RPMI7951 (cell line): Measurements from ENCODE around the gene PEX5. TPM values are rescaled to one million over a fixed set of nuclear protein-coding genes. Genes with fewer than 3 reads are reported as not detected.

Experiments
- DNase-seq: peaks from one replicate; pipeline ENCODE4 v3.0.0-alpha.2; 2012; ENCODE audit warnings: low read depth
- total RNA-seq: library from RNA; depleted of rRNA; stranded (reverse); fragments of >200 nt; shearing (Covaris generic); gene quantifications from 2 replicates; pipeline ENCODE4 v1.2.3, GENCODE V29; 2014; rRNA removed

Gene PEX5
- total RNA-seq = 16.1 and 17.7 TPM in 2 replicates

- peak; percentile 90 for DNase-seq
Measured at GRCh38 chr12:7189398-7190267, at the start of gene PEX5. Gene PEX5, plus strand, starts transcription at chr12:7189686. Its CDS starts 692 bp downstream, at chr12:7190378.

DNA sequence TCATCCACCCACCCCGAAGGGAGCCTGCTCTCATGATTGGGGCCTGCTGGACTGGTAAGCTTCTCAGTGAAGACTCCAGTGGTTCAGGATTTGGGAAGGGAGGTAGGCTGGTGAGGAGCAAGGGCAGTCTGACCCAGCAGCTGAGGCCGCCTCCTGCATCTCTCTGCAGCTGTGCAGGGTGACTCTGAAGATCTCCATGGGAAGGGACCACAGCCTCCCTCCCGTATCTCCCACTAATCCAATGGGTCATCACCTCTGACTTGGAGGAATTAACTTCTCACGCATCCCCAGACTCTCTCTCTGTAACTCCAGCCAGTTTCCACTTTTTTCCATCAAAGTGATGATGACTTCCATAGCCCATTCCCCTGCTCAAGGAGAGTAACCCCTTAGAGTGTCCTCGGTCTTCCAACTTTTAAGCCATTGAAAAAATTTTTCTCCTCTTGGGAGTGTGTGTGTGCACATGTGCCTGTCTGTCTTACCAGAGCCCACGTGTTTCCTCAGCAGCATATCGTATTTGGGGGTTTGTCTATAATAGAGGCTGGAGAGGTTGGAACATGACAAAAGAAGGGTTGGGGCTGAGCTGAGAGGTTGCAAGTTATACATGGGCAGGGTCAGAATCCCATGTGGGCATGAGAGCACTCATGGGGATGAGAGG is 48.0 kb upstream of the PEX5 start:
- DNase-seq = no peak

DNA sequence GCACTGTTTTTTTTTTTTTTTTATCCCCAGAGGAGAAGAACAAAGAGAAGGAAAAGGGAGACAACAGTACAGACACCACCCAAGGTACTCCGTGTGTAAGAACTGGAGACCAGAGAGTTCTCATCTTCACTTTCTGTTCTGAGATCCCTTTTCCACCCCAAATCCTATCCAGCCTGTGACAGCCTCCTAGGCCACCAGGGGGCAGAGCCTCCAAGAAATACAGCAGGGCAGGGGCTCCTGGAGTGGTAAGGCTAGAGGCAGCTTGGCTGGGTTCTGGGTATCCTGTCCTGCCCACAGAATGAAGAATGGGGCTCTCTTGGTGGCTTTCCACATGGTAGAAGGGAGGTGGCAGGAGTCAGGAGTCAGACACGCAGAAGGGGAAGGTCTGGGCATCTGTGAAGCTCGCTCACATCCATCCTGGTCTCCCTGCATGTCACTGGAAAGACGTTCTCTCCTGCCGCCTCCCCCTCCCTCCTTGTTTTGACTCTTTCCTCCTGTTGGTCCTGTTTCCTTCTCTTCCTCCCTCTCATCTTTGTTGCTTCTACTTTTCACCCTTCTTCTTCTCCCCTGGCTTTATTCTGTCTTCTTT is 47.3 kb upstream of the PEX5 start:
- peak; percentile 47 for DNase-seq

DNA sequence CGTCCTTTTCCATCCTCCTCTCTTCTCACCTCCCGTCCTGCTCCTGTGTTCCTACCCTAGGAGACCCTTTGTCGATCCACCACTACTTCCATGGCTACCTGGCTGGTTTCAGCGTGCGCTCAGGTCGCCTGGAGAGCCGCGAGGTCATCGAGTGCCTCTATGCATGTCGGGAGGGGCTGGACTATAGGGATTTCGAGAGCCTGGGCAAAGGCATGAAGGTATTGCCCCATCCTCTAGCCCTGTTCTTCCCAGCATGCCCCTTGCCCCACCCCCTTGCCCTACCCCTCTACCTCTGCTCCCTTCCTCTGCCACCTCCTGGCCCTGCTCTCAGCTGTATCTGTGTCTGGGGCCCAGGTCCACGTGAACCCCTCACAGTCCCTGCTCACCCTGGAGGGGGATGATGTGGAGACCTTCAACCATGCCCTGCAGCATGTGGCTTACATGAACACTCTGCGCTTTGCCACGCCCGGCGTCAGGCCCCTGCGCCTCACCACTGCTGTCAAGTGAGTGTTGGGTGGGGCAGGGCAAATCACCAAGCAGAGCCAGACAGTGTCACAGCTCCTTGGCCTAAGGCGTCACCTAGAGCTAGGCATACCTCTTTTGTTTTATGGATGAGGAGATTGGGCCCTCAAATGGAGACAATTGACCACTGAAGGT is 46.5 kb upstream of the PEX5 start:
- DNase-seq = no peak

DNA sequence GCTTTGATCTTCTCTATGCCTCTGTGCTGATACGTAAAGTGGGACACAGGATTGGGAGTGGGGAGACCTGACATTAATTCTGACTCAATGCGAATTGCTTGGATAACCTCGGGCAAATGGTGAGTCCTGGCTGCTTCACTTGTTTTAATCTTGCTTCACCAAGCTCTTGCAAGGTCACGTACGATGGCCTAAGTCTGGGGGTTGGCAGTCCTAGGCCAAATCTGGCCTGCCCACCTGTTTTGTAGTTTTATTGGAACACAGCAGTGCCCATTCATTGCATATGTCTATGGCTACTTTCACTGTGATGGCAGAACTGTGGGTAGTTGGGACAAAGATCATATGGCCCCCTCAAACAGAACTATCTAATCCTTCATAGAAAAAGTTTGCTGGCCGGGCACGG is 45.9 kb upstream of the PEX5 start:
- no peak for DNase-seq

DNA sequence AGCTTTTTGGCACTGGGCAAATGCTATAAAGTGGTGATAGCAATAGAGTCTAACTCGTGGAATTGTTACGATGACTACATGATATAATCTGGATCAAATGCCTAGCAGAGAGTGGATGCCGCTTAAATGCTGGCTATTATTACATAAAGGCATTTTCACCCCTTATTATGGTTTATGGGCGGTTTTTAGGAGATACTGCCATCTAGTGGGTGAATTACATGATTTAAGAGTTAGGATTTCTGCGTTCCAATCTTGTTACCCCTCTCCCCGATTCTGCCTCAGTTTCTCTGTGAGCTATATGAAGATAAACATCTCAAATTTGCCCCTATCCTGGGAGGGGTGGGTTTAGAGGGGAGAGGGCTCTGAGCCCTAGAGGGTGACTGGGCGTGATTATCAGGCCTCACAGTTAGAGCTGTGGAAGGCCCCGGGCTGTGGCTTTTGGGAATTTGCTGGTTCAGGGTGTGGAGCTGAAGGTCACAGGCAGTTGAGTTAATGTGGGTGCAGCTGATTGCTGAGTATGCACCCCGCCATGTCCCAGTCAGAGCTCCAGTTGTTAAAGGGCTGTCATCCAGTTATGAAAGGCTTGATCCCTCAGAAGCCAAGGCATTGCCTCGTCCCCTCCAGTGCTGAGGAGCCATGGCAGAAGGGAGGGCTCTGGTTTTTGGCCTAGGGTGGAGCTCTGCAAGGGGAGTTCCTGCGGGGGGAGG is 44.9 kb upstream of the PEX5 start:
- DNase-seq = peak; percentile 33

GRCh38 chr12:7145671-7146070 is 43.8 kb upstream of the PEX5 start:
- DNase-seq = no peak

GRCh38 chr12:7146228-7146627 is 43.3 kb upstream of the PEX5 start:
- no peak for DNase-seq

DNA sequence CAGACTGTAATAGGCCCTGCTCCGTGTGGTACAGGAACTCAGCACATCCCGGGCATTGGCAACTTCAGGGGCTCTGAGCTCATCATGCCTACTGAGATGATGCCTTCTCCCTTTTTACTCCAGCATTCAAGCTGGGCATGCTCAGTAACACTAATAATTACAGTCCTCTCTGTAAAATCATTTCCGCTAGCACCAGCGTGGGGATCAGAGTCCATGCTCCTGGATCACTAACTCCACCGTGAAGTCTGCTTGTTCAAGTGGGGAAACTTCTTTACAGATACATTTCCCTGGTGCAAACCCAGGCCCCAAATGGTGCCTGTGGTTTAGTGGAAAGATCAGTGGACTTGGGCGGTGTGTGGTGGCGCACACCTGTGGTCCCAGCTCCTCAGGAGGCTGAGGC is 42.6 kb upstream of the PEX5 start:
- no peak for DNase-seq

DNA sequence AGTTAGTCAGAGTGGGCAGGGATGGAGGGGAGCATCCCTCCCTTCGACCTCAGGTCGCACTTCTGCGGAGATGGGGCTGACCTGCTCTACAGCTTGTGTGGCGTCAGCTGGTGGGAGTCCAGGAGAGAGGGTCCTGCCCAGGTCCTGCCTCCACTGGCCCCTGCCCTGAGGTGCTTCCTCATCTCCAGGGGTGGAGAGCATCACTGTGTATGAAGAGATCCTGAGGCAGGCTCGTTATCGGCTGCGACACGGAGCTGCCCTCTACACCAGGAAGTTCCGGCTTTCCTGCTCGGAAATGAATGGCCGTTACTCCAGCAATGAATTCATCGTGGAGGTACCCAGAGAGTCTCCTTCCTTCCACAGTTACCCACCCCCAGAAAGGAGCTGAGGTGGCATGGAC is 39.1 kb upstream of the PEX5 start:
- DNase-seq = no peak

- DNase-seq = no peak
Measured at GRCh38 chr12:7150841-7151240, 38.6 kb upstream of the PEX5 start.

GRCh38 chr12:7151532-7151931 is 38.0 kb upstream of the PEX5 start:
- DNase-seq = no peak

GRCh38 chr12:7152818-7153217 is 36.7 kb upstream of the PEX5 start:
- no peak for DNase-seq

GRCh38 chr12:7154042-7154441 is 35.4 kb upstream of the PEX5 start:
- no peak for DNase-seq

GRCh38 chr12:7154901-7155470 is 34.5 kb upstream of the PEX5 start:
- no peak for DNase-seq

- DNase-seq = no peak
Measured at GRCh38 chr12:7155471-7156034, 33.9 kb upstream of the PEX5 start.

GRCh38 chr12:7156259-7157197 is 33.0 kb upstream of the PEX5 start:
- DNase-seq = no peak

DNA sequence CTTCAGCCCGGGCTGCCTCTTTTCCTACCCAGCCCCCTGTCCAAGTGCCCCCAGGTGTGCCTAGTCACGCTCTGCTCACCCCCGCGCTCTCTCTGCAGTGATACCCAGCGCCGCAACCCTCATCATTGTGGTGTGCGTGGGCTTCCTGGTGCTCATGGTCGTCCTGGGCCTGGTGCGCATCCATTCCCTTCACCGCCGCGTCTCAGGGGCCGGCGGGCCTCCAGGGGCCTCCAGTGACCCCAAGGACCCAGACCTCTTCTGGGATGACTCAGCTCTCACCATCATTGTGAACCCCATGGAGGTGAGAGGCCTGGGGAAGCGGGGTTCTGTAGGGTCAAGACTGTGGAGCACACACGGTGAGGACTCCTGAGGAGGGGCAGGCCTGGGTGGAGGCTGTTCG is 32.1 kb upstream of the PEX5 start:
- DNase-seq = no peak

GRCh38 chr12:7158781-7159609 is 30.5 kb upstream of the PEX5 start:
- no peak for DNase-seq
